Kasumi-1 (cell line): ENCODE measurements around the gene KCNG4.

ENCODE experiments used
- DNase-seq, 2 experiments: peaks; one replicate each; lab custom pipeline; 2025; lab: John Stamatoyannopoulos, UW

Gene KCNG4

DNA sequence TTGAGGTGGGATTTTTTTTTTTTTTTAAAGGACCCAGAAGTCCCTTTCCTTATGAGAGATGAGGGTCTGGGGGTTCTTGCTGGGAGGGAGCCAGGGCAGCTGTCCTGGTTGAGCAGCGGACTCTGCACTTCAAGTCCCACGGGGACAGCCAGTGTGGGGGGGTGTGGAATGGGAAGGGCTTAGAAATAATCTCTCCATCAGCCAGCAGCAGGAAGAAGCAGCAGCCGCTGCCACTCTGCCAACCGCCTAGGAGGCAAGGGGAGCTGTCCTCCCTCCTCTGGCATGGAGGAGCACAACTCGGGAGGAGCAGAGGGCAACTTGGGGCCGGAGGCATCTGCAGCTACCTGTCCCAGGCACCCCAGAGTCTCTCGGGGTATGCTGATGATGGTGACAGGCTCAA, at the start of gene KCNG4:
TSS of gene KCNG4 (minus strand) at position 104 of the 400 bp plus-strand sequence. CDS start 2,527 bp downstream, outside the sequence.
- DNase-seq, result no peak

- no peak for DNase-seq
Observed at GRCh38 chr16:84288902-84289301, 49.1 kb upstream of the KCNG4 start.

DNA sequence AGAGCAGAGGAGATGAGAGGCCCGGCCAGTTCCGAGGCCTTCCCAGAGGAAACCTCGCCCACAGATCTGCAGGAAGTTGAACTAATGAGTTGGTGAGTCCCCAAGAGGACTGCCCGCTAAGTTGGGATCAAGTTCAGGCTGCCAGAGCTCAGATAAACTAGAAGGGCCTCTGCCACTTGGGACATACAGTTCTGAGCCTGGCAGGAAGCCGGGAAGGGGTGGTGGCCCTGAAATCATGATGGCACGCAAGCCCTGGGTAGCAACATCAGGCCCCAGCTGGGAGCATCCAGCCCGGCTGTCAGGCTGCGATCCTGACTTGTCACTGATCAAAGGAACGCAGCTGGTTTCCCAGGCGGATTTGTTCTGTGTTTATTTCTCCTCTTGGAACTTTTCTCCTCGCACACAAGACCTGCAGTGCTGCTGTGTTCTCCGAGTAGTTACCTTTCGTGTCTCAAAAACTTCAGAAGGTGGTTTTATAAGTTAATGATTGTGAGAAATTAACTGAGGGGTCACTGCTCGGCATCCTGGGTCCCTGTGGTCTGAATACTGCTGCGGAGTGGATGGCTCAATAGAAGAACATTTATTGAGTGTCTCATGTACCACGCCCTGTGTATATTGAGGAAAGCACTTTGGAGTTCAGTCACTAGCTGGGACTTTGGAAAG, 46.9 kb upstream of the KCNG4 start:
- no peak for DNase-seq

- no peak for DNase-seq
Observed at GRCh38 chr16:84284154-84284722, 44.4 kb upstream of the KCNG4 start.

DNA sequence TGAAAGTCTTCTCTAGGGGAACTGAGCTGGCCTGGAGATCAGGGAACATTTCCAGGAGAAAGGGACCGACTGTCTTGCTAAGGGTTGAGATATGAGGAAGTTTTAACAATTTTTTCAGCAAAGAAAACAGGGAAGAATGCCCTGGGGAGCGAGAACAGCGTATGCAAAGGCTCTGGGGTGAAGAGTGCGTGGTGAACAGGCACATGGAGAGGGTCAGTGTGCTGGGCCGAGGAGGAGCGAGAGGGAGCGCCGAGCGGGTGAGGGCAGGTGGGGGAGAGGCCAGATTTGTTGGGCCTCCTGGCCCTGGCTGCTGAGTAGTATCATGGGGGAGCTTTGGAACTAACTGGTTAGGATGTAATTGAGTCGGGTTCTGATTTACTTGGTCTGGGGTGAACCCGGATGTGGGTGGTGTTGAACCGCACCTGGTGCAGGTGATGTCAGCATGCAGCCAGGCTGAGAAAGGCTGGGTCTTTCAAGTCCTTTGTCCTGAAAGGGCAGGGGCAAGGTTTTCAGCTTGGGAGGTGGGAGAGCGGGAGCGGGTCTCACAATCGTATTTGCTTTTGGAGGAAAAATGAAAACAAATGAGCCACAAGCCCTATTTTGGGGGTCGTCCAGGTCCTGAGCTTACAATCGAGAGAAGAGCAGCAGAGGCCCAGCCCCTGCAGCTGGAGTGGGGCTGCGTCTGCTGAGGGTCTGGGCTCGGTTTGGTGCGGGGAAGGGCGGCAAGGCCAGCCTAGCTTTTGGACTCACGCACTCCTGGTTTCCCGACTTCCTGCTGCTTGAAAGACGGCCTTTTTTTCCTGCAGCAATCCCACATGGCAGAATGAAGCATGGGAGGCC, 43.7 kb upstream of the KCNG4 start:
- no peak for DNase-seq

DNA sequence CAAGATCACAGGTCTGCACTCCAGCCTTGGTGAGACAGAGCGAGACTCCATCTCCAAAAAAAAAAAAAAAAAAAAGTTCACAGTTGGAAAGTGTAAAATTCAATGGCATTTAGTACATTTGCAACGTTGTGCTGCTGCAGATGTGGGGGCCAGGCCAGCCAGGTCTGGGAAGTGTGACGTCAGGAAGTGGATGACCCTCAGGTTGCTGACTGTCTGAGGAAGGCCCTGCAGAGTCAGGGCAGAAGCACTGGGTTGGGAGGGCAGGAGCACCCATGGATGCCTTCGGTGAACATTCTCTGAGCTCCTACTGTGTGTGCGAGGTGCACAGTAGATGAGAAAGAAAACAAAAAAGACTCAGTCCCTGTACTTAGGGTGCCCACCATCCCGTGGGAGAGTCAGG, 42.7 kb upstream of the KCNG4 start:
- DNase-seq, result no peak

DNA sequence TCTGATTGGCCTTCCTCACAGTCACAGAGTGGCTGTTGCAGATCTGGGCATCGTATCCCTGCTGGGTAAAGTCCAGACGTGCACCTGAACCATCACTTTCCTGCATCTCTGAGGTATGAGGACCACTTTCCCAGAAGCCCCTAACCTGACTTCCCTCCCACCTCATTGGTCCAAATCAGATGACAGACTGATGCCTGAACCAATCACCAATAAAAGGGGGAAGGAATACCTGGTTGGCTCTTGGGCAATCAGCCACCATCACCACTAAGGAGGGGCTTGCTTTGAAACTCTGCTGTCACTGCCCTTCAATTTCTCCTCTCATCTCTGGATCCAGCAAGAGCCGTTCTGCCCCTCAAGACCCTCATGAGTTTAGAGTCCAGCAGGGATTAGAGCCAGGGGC, 41.3 kb upstream of the KCNG4 start:
- DNase-seq, result no peak

DNA sequence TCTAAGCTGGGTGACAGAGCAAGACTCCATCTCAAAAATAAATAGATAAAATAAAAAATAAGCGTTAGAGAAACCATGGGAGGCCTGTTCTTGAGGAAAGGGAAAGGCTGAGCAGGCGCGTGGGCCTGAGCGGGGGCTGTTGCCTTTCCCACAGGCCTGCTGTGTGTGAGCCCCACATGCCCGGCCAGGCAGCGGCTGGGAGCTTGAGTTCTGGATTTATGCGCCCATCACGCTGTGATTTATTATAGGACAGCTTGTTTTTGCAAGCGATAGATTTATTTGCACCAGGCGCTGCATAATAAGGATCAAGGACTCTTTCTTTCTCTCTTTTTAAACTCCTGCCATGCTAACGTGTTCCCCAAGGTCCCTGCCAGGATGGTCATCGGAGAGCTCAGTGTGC, 40.1 kb upstream of the KCNG4 start:
- no peak for DNase-seq

DNA sequence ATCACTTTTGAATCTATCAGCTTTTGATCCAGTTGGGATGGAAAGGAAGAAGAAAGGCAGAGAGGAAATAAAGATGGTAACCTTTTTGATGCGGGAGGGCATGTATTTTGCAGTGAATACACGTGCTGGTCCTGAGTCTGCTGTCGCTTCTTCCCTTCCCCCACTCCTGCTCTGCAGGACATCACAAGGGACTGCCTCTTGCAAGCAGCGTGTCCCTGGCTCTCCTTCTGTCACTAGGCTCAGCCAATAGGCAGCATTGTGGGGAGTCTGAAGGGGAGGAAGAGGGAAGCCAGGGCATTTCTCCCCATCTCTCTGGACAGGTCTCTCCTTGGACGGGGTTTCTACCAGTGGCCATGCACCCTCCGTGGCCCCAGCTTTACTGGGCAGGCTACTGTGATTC, 39.2 kb upstream of the KCNG4 start:
- DNase-seq, result no peak

DNA sequence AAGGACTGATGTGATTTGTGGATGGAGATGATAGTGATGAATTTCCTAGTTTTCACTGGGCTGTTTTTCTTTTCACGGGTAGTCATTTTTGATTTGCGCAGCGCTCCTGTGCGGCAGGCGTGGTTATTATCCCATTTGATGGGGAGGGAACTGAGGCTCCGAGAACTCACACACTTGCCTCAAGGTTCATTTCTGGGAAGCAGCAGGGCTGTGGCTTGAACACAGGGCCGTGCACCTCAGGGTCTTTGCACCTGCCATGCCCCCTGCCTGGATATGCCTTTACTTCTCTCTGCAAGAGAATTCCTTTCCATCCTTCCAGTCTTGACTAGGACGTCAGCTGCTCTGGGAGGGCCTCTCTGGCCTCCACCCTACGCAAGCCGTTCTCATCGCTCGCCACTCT, 38.5 kb upstream of the KCNG4 start:
- DNase-seq, result no peak

GRCh38 chr16:84277244-84277823, 37.5 kb upstream of the KCNG4 start:
- DNase-seq, result peak; percentile 38 to 69

GRCh38 chr16:84275585-84276151, 35.9 kb upstream of the KCNG4 start:
- DNase-seq, result no peak

GRCh38 chr16:84274515-84274914, 34.7 kb upstream of the KCNG4 start:
- DNase-seq, result no peak

DNA sequence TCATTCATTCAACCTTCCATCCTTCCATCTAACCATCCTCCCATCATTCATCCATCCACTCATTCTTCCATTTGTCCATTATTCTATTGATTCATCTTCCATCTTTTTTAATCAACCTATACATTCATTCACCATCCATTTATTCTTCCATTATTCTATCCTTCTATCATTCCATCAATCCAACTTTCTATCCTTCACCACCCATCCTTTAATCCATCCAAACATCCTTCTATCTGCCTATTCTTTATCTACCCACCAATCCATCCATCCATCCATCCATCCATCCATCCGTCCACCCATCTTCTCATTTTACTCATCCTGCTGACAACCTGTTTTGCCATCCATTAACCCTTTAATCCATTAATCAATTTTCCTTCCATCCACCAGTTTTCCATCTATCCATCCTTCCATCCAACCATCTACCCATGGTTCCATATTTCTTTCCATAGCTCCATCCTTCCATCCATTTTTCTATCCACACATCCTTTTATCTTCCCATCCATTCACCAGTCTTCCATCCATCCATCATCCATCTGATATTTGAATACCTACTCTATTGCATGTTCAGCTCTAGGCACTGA, 33.0 kb upstream of the KCNG4 start:
- no peak for DNase-seq

DNA sequence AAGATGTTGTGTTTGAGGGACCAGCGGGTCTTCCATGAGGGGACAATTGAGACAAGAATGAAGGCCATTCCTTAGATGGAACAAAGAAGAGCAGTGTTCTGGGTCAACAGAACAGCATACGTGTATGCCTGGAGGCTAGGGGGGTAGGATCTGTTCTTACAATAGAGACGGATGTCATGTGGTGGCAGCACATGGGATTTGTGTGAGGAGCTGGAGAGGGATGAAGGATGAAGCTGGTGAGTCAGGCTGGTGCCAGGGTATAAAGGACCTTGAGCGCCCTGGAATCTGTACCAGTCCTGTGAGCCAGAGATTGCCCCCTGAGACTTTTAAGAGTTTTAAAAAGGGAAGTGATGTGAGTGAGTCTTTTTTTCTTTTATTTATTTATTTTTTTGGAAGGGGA, 32.1 kb upstream of the KCNG4 start:
- DNase-seq, result no peak

- DNase-seq, result no peak
Observed at GRCh38 chr16:84271037-84271436, 31.2 kb upstream of the KCNG4 start.

- DNase-seq, result no peak
Observed at GRCh38 chr16:84270531-84270930, 30.7 kb upstream of the KCNG4 start.

DNA sequence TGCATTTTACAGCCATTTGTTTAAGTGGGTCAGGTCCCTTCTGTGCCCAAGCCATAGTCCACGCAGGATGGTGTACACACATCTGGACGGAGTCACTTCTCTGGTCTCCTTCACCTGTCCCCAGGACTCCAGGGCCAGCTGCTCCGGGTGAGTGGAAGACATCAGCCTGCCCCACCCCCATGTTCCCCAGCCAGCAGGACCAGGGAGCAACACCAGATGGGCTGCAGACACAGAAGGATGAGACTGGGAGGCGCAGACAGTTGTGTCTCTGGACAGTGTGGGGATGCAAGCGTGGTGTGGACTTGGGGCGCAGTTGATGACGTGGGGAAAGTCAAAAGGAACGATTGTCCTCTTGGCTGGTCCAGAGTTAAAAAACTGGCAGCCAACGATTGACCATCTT, 30.3 kb upstream of the KCNG4 start:
- DNase-seq, result no peak

DNA sequence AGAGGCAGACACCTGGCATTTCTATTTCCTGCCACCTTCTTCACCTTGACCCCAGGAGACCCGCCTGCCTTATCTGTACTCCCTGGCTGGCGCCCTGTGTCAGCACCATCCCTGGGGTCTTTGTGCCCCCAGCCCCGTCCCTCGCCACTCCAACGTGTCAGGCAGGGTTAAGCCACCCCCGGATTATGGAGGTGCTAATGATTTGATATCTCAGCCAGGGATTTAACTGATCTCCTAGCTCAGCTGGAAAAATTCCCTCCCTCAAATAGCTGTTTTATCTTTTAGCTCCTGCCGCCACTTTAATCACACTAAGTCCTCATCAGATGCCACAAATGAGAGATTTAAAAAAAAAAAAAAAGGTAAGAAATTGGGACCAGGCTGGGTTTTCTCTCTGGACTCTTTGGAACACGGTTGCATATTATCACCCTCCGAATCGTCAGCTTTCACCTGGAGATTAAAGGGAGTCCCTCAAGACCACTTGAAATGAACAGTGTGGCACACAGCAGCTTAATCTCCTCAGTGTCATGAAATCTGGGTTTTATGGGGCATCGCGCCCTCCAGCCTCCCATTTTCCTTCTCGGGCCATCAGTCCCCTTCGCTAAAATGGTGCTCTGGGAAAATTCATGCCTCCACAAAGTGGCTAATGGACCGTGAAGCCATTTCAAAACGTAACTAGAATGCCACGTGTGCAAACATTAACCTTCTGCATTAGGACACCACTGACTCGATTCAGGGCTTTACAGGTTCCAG, 28.7 kb upstream of the KCNG4 start:
- DNase-seq, result no peak

DNA sequence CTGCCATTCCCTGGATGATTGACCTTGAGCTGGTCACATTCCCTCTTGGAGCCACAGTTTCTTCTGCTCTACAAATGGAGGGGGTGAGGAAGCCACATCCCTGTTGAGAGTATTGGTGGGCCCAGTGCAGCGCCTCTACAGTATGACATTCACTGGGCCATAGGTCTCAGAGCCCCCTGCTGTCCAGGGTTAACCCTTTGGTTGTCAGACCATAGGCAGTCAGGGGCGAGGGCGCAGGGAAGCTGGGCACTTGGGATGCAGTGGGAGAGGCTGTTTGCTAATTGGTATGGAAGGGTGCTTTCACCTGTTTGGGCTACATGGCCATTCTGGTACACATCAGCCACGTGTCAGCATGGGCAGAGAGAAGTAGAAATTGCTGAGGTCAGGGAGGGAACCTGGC, 27.6 kb upstream of the KCNG4 start:
- no peak for DNase-seq

DNA sequence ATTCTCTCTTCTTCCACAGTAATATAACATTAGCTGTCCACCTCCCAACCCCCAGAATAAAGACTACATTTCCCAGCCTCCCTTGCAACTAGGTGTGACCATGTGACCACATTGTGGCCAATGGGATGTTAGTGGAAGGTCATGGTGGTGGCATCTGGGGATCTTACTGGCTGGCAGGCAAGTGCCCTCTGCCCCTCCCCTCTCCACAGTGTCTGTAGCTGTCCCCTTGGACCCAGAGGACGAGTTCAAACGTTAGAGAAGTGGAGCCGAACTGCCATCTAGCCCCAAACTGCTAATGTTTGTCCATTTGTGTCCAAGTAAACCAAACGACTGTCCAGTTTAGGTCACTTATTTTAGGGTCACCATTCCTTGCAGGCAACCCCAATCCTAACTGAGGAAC, 26.6 kb upstream of the KCNG4 start:
- peak in 1 of 2 experiments; percentile 15 for DNase-seq
